GM12891 (cell line): ENCODE measurements around the gene PCOLCE2.

ENCODE experiments used
- POLR2A ChIP-seq: IDR thresholded peaks from 2 replicates; pipeline ENCODE4 v1.6.1; 2011; ENCODE audit warnings: low read depth, low read length, control low read depth
- POLR2AphosphoS5 ChIP-seq: IDR thresholded peaks from 2 replicates; pipeline ENCODE4 v1.6.1; 2011; ENCODE audit warnings: low read depth, low read length, control low read depth
- POU2F2 ChIP-seq: IDR thresholded peaks from 2 replicates; pipeline ENCODE4 v1.6.1; 2011; ENCODE audit warnings: low read depth, mild to moderate bottlenecking, control low read depth, low read length, moderate library complexity
- TAF1 ChIP-seq: IDR thresholded peaks from 2 replicates; pipeline ENCODE4 v1.6.1; 2011; ENCODE audit warnings: low read depth, low read length, control low read depth

DNA sequence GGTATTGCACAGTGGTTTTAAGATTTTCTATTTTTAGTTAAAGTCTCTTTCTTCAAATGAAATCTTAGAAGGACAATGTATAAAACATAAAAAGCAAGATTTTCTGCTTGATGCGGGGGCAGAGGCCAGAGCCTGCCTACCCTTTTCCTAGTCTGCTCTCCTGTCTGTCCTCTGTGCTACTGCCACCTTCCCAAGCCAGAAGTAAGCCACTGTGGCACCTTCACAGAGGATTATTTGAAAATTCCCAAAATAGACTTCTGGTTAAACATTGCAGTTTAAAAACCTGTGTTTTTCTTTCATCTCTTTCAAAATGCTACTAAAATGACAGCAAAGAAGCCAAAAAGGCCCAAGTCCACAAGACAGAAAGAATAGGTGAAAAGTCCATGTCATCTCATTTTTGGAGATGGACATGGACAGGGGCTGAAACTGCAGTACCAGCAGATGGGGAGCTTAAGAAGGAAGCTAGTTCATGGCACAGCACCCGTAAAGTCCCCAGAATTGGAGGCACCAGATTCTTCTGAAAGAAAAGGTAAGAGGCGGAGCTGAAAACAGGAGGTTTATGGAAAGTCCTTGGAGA is 37.6 kb upstream of the PCOLCE2 start:
- TF ChIP-seq POU2F2 (no peak), TAF1 (no peak), POLR2AphosphoS5 (no peak), POLR2A (no peak)
